Stimulated activated naive B cell treated with anti-CD40 and anti-IgM and Interleukin-4, amounts not matched to agents 10 μg/mL and 1 μg/mL and 100 μg/mL, for 72 hours (primary cell): Measurements from ENCODE around the gene SACM1L.
"Not testable (repeated sequence)": the region's sequence is repeated elsewhere in the genome, so short reads cannot be mapped to it uniquely, and the experiment has no call there.

Source experiments
- ATAC-seq, 2 donors: fragments of 150-1000 bp; cut with Tn5 transposase; replicated peaks; 2 replicates each; pipeline ENCODE4 v1.10.0; 2021; ENCODE audit warnings: moderate library complexity in 1 of 2
- DNase-seq: peaks from one replicate; pipeline ENCODE4 v3.0.0; 2021
- H3K27ac Mint-ChIP-seq: one replicate; pipeline ENCODE4 v1.8.0; 2022; ENCODE audit warnings: mild to moderate bottlenecking, mixed read lengths
- H3K27me3 Mint-ChIP-seq, 2 donors: one replicate each; pipeline ENCODE4 v1.8.0; 2022; ENCODE audit warnings: mixed read lengths in 2 of 2
- H3K36me3 Mint-ChIP-seq, 2 donors: one replicate each; pipeline ENCODE4 v1.8.0; 2022; ENCODE audit warnings: mixed read lengths in 2 of 2, mild to moderate bottlenecking in 1 of 2
- H3K4me1 Mint-ChIP-seq, 2 donors: one replicate each; pipeline ENCODE4 v1.8.0; 2022; ENCODE audit warnings: mixed read lengths in 2 of 2, mild to moderate bottlenecking in 1 of 2
- H3K4me3 Mint-ChIP-seq, 2 donors: one replicate each; pipeline ENCODE4 v1.8.0; 2022; ENCODE audit warnings: mild to moderate bottlenecking in 2 of 2, mixed read lengths in 2 of 2, moderate library complexity in 1 of 2
- H3K9me3 Mint-ChIP-seq, 2 donors: one replicate each; pipeline ENCODE4 v1.8.0; 2022; ENCODE audit warnings: mixed read lengths in 2 of 2, mild to moderate bottlenecking in 1 of 2

Gene SACM1L

GRCh38 chr3:45677841-45678240 lies 11.4 kb upstream of the SACM1L start:
- Mint-ChIP-seq H3K27me3 (no peaks in the 10 kb centered on the region), H3K27ac (peak overlapping the region; percentile 67), H3K9me3 (peaks cover 0 to 1% of the 10 kb centered on the region in 2 donors), H3K4me3 (no peak overlapping the region), H3K36me3 (peaks cover 54 to 55% of the 10 kb centered on the region in 2 donors), H3K4me1 (peaks cover 14 to 24% of the 10 kb centered on the region in 2 donors)
- ATAC-seq (no peak), DNase-seq (no peak)

DNA sequence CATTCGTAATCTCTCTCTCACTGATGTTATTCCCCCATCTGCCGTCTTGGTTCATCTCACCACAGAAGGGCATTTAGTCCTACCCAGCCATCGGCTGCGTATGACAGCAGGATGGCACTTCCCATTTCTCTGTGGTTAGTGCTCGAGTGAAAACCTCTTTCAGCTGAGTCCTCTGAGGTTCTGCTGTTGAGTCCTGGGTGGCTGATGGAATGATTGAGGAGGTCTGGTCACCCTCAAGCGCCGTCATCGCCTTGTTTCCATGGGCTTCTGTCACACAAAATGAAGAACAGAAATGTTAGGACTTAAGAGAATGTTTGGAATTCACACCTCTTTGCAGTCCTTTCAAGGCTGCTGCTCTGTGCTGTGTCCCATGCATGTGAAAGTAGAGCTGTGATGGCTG lies 9.4 kb upstream of the SACM1L start:
- H3K36me3 Mint-ChIP-seq = peaks cover 46 to 49% of the 10 kb centered on the region in 2 donors
- peak; percentile 90 to 91 for ATAC-seq
- H3K4me1 Mint-ChIP-seq = peaks cover 19 to 24% of the 10 kb centered on the region in 2 donors
- no peak overlapping the region for H3K27ac Mint-ChIP-seq
- peak; percentile 24 for DNase-seq
- no peaks in the 10 kb centered on the region for H3K27me3 Mint-ChIP-seq
- peak overlapping the region in 1 of 2 donors; percentile 37 for H3K4me3 Mint-ChIP-seq
- peaks cover 0 to 4% of the 10 kb centered on the region in 2 donors for H3K9me3 Mint-ChIP-seq

DNA sequence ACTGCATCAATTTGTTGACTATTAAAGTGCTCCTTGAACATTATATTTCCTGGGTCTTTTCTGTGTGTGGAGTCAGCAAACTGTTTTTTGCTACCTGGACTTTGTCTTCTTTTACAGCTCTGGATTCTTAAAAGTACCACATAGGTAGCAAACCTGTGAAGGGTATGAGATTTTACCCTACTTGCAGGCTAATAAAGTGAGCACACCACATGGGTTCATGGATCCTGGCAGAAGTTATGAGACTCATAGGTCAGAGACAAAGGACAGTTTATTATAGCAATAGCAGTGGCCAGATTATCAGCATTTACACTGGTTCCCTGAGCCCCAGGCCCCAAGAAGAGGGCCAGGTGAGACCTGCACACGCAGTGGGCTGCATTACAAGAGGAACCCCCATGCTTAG lies 8.0 kb upstream of the SACM1L start:
- no peak for DNase-seq
- H3K27ac Mint-ChIP-seq = no peak overlapping the region
- ATAC-seq = no peak
- peaks cover 0 to 4% of the 10 kb centered on the region in 2 donors for H3K9me3 Mint-ChIP-seq
- H3K36me3 Mint-ChIP-seq = peaks cover 43 to 48% of the 10 kb centered on the region in 2 donors
- H3K4me3 Mint-ChIP-seq = no peak overlapping the region
- H3K4me1 Mint-ChIP-seq = peaks cover 18 to 23% of the 10 kb centered on the region in 2 donors
- no peaks in the 10 kb centered on the region for H3K27me3 Mint-ChIP-seq

DNA sequence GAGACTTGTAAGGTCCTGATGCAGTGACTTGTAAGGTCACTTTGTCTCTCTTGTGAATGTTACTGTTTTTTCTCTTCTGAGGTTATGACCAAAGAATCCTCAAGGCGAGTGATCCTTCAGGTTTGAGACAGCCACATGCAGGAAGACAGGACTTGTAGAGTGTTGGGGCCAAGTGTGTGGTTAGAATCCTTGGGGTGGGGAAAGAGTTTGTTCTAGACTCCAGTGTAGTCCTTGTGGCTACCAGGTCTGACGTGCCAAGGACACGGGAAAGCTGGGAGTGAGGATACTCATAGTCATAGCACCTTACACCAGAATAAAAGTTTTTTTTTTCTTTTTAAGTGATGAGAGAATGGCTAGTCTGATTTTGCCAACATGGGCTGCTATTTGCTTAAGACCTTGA lies 7.3 kb upstream of the SACM1L start:
- peaks cover 12 to 17% of the 10 kb centered on the region in 2 donors for H3K4me1 Mint-ChIP-seq
- H3K27ac Mint-ChIP-seq = no peak overlapping the region
- DNase-seq (no peak), ATAC-seq (no peak)
- H3K9me3 Mint-ChIP-seq = peaks cover 0 to 4% of the 10 kb centered on the region in 2 donors
- H3K36me3 Mint-ChIP-seq = peaks cover 36 to 42% of the 10 kb centered on the region in 2 donors
- no peak overlapping the region for H3K4me3 Mint-ChIP-seq
- H3K27me3 Mint-ChIP-seq = no peaks in the 10 kb centered on the region

- no peak for ATAC-seq
- H3K27me3 Mint-ChIP-seq = no peaks in the 10 kb centered on the region
These were observed 6.9 kb upstream of the SACM1L start for GRCh38 chr3:45682311-45682710.

DNA sequence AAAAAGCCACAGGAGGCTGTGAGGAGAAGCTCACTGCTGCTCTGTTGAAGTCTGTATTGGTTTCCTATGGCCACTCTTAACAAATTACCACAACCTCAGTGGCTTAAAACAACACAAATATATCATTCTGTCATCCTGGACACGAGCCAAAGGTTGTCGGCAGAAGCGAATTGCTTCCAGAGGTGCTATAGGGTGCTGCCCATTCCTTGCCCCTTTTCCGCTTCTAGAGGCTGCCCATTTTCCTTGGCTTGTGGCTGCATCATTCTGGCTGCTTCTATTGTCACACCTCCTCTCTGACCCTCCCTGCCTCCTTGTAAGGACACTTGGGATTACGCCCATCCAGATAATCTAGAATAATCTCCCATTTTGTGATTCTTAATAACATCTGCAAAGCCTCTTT lies 6.4 kb upstream of the SACM1L start:
- DNase-seq = no peak
- Mint-ChIP-seq H3K4me1 (peaks cover 10 to 14% of the 10 kb centered on the region in 2 donors), H3K9me3 (peaks cover 0 to 4% of the 10 kb centered on the region in 2 donors), H3K27ac (no peak overlapping the region), H3K4me3 (no peak overlapping the region), H3K27me3 (no peaks in the 10 kb centered on the region), H3K36me3 (peaks cover 30 to 33% of the 10 kb centered on the region in 2 donors)
- no peak for ATAC-seq

More at GRCh38 chr3:45682311-45682710, 6.9 kb upstream of the SACM1L start:
- H3K27ac Mint-ChIP-seq = no peak overlapping the region
- no peak overlapping the region for H3K4me3 Mint-ChIP-seq
- DNase-seq = no peak
- H3K4me1 Mint-ChIP-seq = peaks cover 10 to 16% of the 10 kb centered on the region in 2 donors
- H3K9me3 Mint-ChIP-seq = peaks cover 0 to 4% of the 10 kb centered on the region in 2 donors
- peaks cover 33 to 38% of the 10 kb centered on the region in 2 donors for H3K36me3 Mint-ChIP-seq

DNA sequence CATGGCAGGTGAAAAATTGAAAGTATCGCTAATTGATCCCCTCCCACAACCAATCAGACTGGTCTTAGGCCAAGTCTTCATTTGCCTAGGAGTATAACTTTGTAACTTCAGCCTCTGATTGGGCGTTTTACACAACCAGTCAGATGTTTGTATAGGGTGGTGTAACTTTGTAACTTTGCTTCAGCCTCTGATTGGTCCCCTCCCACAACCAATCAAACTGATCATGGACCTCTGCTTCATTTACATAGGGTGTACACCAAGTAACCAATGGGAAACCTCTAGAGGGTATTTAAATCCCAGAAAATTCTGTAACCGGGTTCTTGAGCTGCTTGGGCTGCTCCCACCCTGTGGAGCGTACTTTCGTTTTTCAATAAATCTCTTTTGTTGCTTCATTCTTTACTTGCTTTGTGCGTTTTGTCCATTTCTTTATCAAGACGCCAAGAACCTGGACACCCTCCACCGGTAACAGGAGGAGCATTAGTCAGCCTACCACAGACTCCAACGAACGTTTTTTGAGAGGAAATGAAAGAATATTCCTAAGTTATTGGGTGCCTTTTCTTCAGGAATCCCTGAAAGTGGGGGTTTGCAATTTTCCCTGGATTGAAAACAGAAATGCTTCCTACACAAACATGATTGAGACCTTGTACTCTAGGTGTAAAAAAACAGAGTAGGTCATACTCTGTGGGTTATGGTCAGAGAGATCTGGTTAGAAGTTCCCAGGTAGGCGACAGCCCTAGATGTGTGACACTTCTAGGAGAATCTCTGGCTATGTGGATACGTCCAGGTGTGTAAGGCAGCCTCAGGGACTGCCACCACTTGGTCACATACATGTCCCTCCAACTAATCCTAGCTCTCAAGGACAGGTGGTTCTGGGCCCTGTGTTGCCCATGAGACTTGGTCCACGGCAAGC lies 5.5 kb upstream of the SACM1L start:
- Mint-ChIP-seq H3K27me3 (peaks cover 0 to under 1% of the 10 kb centered on the region in 2 donors), H3K4me1 (peaks cover 13 to 14% of the 10 kb centered on the region in 2 donors), H3K36me3 (peaks cover 24 to 28% of the 10 kb centered on the region in 2 donors), H3K9me3 (peaks cover 0 to 4% of the 10 kb centered on the region in 2 donors), H3K27ac (no peak overlapping the region), H3K4me3 (no peak overlapping the region)
- DNase-seq (no peak), ATAC-seq (no peak)

DNA sequence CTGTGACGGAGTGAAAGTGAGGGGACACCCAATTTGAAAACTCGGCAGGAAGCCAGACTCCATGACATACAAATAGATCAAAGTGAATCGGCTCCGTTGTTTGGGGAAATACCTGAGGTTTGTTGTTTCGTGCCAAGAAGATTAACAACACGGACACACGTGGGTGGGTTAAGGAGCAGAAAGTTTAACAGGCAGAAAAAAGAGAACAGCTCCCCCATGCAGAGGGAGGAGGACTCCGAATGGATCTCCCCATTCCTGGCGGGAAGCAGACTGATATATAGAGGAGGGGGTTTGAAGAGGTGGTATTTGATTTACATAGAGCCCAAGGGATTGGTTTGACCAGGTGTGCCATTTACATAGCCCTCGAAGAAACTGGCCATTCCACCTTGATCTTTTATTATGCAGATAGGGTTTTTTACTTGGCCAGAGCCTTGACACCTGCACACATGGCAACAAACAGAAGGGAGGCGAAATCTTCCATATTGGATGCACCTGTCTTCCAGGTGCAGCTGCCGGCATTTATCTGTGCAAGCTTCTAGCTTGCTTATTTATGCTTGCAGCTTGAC lies 4.8 kb upstream of the SACM1L start:
- H3K27me3 Mint-ChIP-seq = peaks cover 5 to 6% of the 10 kb centered on the region in 2 donors
- H3K27ac Mint-ChIP-seq = no peak overlapping the region
- ATAC-seq = no peak
- H3K4me1 Mint-ChIP-seq = peaks cover 18 to 19% of the 10 kb centered on the region in 2 donors
- DNase-seq = no peak
- no peak overlapping the region for H3K4me3 Mint-ChIP-seq
- peaks cover 0 to 6% of the 10 kb centered on the region in 2 donors for H3K9me3 Mint-ChIP-seq
- peaks cover 27 to 34% of the 10 kb centered on the region in 2 donors for H3K36me3 Mint-ChIP-seq

DNA sequence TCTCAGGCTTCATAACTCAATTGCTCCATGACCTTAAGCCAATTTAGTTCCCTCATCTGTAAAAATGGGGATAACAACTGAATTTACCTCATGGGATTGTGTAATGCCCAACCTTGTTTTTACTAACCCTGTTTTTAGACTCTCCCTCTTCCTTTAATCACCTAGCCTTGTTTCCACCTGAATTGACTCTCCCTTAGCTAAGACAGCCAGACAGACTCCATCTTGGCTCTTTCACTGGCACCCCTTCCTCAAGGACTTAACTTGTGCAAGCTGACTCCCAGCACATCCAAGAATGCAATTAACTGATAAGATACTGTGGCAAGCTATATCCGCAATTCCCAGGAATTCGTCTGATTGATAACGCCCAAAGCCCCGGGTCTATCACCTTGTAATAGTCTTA lies 3.5 kb upstream of the SACM1L start:
- not testable (repeated sequence) for H3K4me3 Mint-ChIP-seq, H3K9me3 Mint-ChIP-seq, DNase-seq, H3K27me3 Mint-ChIP-seq, ATAC-seq
- peak overlapping the region; percentile 66 for H3K27ac Mint-ChIP-seq
- peaks cover 14 to 15% of the 10 kb centered on the region in 2 donors for H3K4me1 Mint-ChIP-seq
- peaks cover 20 to 28% of the 10 kb centered on the region in 2 donors for H3K36me3 Mint-ChIP-seq

GRCh38 chr3:45686850-45687249 lies 2.3 kb upstream of the SACM1L start:
- Mint-ChIP-seq H3K27me3 (peaks cover 5 to 6% of the 10 kb centered on the region in 2 donors), H3K27ac (no peak overlapping the region), H3K4me1 (peaks cover 23 to 25% of the 10 kb centered on the region in 2 donors), H3K4me3 (no peak overlapping the region), H3K36me3 (peaks cover 24 to 30% of the 10 kb centered on the region in 2 donors), H3K9me3 (peaks cover 0 to 6% of the 10 kb centered on the region in 2 donors)
- DNase-seq (no peak), ATAC-seq (no peak)

GRCh38 chr3:45687828-45688193 lies 1.4 kb upstream of the SACM1L start:
- peaks cover 30 to 35% of the 10 kb centered on the region in 2 donors for H3K4me1 Mint-ChIP-seq
- peaks cover 5 to 6% of the 10 kb centered on the region in 2 donors for H3K27me3 Mint-ChIP-seq
- peaks cover 22 to 27% of the 10 kb centered on the region in 2 donors for H3K36me3 Mint-ChIP-seq
- peak overlapping the region; percentile 59 to 82 for H3K4me3 Mint-ChIP-seq
- DNase-seq (no peak), ATAC-seq (no peak)
- H3K9me3 Mint-ChIP-seq = peaks cover 0 to 5% of the 10 kb centered on the region in 2 donors
- no peak overlapping the region for H3K27ac Mint-ChIP-seq

DNA sequence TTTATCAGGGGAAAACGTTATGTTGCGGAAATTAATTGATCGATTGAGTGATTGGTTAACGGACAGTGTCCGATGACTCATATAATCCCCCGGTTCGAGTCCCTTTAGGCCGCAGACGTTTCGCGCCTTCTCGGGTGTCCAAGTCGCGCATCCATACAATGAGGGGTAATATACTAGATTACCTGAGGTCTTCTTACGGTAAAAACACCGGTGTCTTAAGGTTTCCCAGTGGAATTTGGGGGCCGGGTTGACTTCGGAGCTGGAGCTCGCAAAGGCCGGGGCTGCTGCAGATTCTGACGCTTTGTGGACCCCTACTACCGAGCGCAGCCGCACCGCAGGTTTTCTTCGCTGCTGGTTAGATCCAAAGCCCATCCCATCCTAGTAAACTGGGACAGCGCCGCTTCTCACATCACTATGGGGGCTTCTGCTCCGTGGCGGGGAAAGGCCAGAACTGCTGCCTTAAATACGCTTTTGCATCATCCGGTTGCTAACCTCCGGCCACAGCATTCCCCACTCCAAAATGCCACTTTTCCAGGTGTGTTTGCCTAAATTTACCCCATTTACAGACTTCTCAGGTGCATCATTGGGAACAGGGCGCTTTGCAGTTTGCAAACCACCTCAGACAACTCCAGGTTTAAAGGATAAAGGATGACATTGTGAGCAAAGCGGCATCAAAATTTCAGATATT lies 858 bp upstream of the SACM1L start:
- H3K27me3 Mint-ChIP-seq = peaks cover 5 to 6% of the 10 kb centered on the region in 2 donors
- peaks cover 18 to 25% of the 10 kb centered on the region in 2 donors for H3K36me3 Mint-ChIP-seq
- peak overlapping the region; percentile 82 to 87 for H3K4me3 Mint-ChIP-seq
- H3K4me1 Mint-ChIP-seq = peaks cover 33 to 40% of the 10 kb centered on the region in 2 donors
- H3K9me3 Mint-ChIP-seq = peaks cover 0 to 2% of the 10 kb centered on the region in 2 donors
- peak overlapping the region; percentile 98 for H3K27ac Mint-ChIP-seq
- ATAC-seq = no peak
- no peak for DNase-seq

DNA sequence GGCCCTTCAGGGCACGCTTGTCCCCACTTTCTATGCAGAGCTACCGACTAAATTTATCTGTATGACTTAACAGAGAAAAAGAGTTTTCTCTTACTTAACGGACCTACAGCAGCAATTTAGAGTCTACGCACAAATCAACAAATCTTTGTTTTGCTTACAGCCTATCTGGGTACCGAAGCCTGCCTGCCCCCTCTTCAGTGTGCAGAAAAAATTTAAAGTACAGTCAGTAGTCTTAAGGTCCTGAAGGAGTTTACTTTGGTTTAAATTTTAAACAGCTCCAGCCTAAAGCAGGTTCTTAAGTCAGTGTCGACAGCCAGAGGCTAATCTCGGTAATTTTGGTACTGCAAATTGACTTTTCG lies 570 bp downstream of the SACM1L start:
- H3K9me3 Mint-ChIP-seq = peaks cover 0 to 2% of the 10 kb centered on the region in 2 donors
- peaks cover 39 to 54% of the 10 kb centered on the region in 2 donors for H3K4me1 Mint-ChIP-seq
- H3K27ac Mint-ChIP-seq = peak overlapping the region; percentile 98
- H3K4me3 Mint-ChIP-seq = peak overlapping the region; percentile 82 to 87
- ATAC-seq = no peak
- H3K27me3 Mint-ChIP-seq = peaks cover 5 to 6% of the 10 kb centered on the region in 2 donors
- peaks cover 25 to 31% of the 10 kb centered on the region in 2 donors for H3K36me3 Mint-ChIP-seq
- DNase-seq = no peak
